Lower leg skin (tissue), 4 donors: Measurements from ENCODE around the gene SF3A2. TPM values are rescaled to one million over a fixed set of nuclear protein-coding genes. Genes with fewer than 3 reads are reported as not detected.

Experiments used
- DNase-seq, 2 donors: peaks; one replicate each; pipeline ENCODE4 v3.0.0-alpha.2; 2019; ENCODE audit warnings: low spot score in 2 of 2
- H3K4me3 ChIP-seq: fragments of 200-600 bp; sonication (generic); 2 replicates; pipeline ENCODE4 v1.5.1; 2017; ENCODE audit warnings: mild to moderate bottlenecking, low read depth; ENCODE audit not compliant: poor library complexity, severe bottlenecking
- CTCF ChIP-seq, 3 donors: fragments of 450-650 bp; IDR thresholded peaks; one replicate each; pipeline ENCODE4 v1.5.1; 2016; ENCODE audit warnings: antibody characterized with exemption in 3 of 3, mild to moderate bottlenecking in 3 of 3, moderate library complexity in 2 of 3
- POLR2A ChIP-seq, 2 donors: fragments of 450-650 bp; IDR thresholded peaks; one replicate each; pipeline ENCODE4 v1.6.1; 2016 to 2017; ENCODE audit warnings: antibody characterized with exemption in 2 of 2, mild to moderate bottlenecking in 1 of 2, moderate library complexity in 1 of 2
- WGBS, 2 donors: methylation state at CpG; one replicate each; pipeline ENCODE4 v1.1.5; 2018; 5-methylcytosine and 5-hydroxymethylcytosine counted together
- intact Hi-C: fragments of 100-400 bp; cut with DNase I; formaldehyde crosslinking; loops from one replicate; pipeline ENCODE4 v1.15.0; 2023; ENCODE audit warnings: low total_unique reads
- total RNA-seq, 4 donors: library from RNA; depleted of rRNA; stranded (reverse); fragments of >200 nt; gene quantifications; one replicate each; pipeline ENCODE4 v1.1.0, GENCODE V29; 2016

SF3A2 gene
- total RNA-seq, 4 donors from 2014 or later: 35.6 to 85.6 (median 47.8) TPM

DNA sequence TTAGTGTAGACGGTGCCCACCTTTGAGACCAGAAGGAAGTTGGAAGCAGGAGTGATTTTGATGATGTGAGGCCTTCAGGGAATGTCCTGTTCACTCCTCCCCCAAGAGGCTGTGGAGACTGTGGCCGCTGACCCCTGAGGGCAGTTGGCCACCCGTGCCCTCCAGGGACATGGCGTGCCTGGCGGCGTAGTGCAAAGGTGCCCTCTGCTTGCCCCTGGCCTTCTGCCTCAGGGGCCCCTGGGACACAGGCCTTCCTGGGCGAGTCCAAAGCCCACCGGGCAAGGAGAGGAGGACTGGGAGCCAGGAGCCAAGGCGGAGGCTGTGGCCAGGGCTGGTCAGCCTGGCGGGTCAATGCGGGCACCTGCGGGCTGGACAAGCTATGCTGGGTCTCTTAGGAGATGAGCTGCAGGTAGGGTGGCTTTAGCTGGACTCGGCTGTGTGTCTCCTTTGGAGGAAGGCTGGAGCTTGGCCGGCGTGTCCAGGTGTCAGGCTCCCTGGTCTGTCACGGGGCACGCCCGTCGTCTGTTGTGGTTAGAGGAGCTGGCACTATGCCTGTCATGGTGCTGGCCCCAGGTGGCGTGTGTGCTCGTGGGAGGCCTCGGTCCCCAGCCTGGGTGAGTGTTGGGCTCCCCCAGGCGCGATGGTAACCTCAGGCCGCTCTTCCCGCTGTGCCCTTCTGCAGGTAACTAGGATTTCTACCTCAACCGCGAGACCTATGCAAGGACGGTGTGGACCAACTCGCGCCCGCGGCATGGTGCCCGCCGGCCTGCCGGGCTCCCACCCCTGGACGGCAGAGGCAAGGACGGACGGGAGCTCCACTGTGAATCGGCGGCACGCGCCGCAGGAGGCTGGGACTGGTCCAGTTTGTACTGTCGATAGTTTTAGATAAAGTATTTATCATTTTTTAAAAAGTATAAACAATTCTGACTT lies 7.3 kb upstream of the SF3A2 start:
- TF ChIP-seq CTCF (IDR thresholded peaks at IDR 0.05) (no peak), POLR2A (IDR thresholded peaks at IDR 0.05) (no peak)
- 89 to 95% methylated on average over 32 to 45 of the region's 45 CpGs for WGBS, 2 donors
- H3K4me3 ChIP-seq: no peak overlapping the region
- no peak for DNase-seq
- intact Hi-C loops: no loop called here

GRCh38 chr19:2230033-2230531 lies 6.5 kb upstream of the SF3A2 start:
- DNase-seq: no peak
- 69 to 75% methylated on average over 36 to 43 of the region's 43 CpGs for WGBS, 2 donors
- TF ChIP-seq CTCF (IDR thresholded peaks at IDR 0.05): no peak
- TF ChIP-seq POLR2A (IDR thresholded peaks at IDR 0.05): no peak
- intact Hi-C loops: no loop called here
- H3K4me3 ChIP-seq: no peak overlapping the region

DNA sequence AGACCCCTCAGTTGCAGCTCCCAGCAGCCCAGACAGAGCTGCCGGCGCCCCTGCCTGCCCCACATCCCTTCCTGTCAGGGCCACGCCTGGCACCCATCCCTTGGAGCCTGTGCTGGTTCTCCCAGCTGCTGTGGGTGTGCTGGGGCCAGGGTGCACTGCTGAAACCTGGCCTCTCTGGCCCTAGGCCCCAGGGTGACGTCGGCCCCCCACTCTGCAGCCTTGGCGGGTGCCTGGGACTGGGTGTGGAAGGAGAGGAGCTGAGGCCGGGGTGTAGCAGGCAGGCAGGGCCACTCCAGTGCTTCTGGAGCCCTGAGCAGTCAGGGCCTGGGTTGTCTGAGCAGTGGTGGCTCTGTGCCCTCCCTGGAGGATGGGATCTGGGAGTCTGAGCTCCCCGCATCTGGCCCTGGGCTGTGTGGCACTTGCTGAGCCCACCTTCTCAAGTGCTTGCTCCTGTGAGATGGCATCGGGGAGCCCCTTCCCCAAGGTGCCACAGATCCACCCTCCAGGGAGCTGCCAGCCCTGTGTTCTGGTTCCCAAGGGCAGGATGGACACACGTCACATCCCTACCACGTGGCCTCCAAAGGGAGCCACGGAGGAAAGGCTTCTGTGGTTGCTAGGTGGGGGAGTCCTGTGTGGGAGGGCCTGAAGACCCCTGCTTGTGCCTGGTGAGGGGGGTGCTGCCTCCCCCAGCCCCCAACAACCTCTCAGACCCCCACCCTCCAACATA lies 5.7 kb upstream of the SF3A2 start:
- intact Hi-C loops: no loop called here
- DNase-seq: no peak
- no peak overlapping the region for H3K4me3 ChIP-seq
- 49 to 65% methylated on average over 11 of the region's 12 CpGs for WGBS, 2 donors
- no peak for TF ChIP-seq CTCF (IDR thresholded peaks at IDR 0.05)
- TF ChIP-seq POLR2A (IDR thresholded peaks at IDR 0.05): no peak

- TF ChIP-seq CTCF (IDR thresholded peaks at IDR 0.05) (peak in 1 of 3 donors; percentile 10), POLR2A (IDR thresholded peaks at IDR 0.05) (no peak)
- intact Hi-C loops: no loop called here
- H3K4me3 ChIP-seq: no peak overlapping the region
- 69 to 72% methylated on average over 12 to 20 of the region's 21 CpGs for WGBS, 2 donors
- DNase-seq: no peak
These were observed 4.9 kb upstream of the SF3A2 start for GRCh38 chr19:2231621-2232221.

DNA sequence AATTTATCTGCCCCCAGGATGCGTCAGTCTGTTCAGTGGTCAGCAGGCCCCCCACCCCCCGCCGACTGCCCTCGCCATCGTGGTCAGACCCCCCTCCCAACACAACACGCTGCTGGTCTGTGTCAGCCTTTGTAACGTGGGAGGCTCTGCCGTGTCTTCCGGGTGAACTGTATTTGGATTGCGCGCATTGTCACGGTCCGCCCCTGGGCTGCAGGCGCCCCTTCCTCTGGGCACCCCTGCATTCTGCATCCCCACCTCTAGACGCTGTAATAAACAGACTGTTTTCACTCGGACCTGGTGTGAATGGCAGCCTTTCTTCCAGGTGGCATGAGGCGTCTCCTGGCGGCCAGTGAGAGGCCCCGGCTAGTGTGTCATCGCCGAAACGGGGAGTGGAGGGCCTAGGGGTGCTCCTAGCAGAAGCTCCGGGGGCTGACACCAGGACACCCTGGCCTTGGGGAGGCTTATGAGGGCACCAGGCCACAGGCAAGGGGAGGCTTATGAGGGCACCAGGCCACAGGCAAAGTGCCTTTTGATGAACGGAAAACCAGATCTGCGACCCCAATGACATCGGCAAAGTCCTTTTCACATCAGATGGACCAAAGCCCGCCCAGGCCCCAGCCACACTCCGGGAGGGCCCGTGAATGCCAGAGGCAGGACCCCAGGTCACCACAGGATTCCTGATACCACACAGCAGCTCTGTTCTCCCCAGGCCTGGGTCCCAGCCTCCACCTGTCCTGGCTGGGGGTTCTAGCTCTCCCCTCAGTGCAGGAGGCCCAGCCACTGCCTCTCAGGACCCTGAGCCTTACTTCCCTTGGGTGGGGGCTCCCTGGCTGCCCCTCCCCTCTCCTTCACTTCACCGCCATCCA lies 4.1 kb upstream of the SF3A2 start:
- DNase-seq: no peak
- intact Hi-C loops: no loop called here
- TF ChIP-seq CTCF (IDR thresholded peaks at IDR 0.05) (no peak), POLR2A (IDR thresholded peaks at IDR 0.05) (no peak)
- 77 to 79% methylated on average over 28 to 30 of the region's 30 CpGs for WGBS, 2 donors
- H3K4me3 ChIP-seq: no peak overlapping the region
